WTC11 (cell line): ENCODE data around the gene GALK2.

ENCODE experiments used
- ATF1 ChIP-seq: sonication (generic); formaldehyde crosslinking; IDR thresholded peaks from 2 replicates; pipeline ENCODE4 v1.8.1; 2023; ENCODE audit warnings: mild to moderate bottlenecking, moderate library complexity, missing genetic modification reagents
- CREM ChIP-seq: sonication (generic); formaldehyde crosslinking; IDR thresholded peaks from 2 replicates; pipeline ENCODE4 v1.8.1; 2022; ENCODE audit warnings: mild to moderate bottlenecking, missing genetic modification reagents, moderate library complexity
- ESRRA ChIP-seq: sonication (generic); formaldehyde crosslinking; IDR thresholded peaks from 2 replicates; pipeline ENCODE4 v1.8.1; 2022; ENCODE audit warnings: mild to moderate bottlenecking, missing genetic modification reagents, borderline replicate concordance
- MXD4 ChIP-seq: fragments of 250-450 bp; sonication (Bioruptor Pico); IDR thresholded peaks from 2 replicates; pipeline ENCODE4 v1.8.0; 2021; ENCODE audit warnings: mild to moderate bottlenecking, moderate library complexity, borderline replicate concordance
- RELA ChIP-seq: sonication (generic); formaldehyde crosslinking; IDR thresholded peaks from 2 replicates; pipeline ENCODE4 v1.8.1; 2022; ENCODE audit warnings: missing genetic modification reagents, mild to moderate bottlenecking, borderline replicate concordance
- TF ChIP-seq, protein P1 (sequence below): fragments of 200-600 bp; IDR thresholded peaks from 2 replicates; pipeline ENCODE4 v1.8.0; 2022; ENCODE audit warnings: antibody characterized with exemption

DNA sequence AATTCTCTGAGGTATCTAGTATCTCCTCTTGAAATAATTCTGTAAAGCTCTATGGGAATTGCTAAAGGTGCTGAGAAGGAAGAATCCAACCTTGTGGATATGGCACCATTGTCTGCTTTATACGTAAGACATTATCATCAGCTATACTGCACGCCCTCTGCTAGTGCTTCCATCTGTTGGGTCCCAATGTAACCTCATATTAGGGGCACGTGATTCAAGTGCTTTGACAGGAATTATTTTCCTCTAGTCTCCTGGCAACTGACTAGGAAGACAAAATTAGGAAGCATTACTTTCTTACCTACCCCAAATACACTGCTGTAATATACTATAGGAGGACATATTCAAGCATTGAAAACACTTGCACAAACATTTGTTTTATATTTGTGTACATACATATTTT lies 38.6 kb upstream of the GALK2 start:
- TF ChIP-seq MXD4, result no peak
- TF ChIP-seq, protein P1, sequence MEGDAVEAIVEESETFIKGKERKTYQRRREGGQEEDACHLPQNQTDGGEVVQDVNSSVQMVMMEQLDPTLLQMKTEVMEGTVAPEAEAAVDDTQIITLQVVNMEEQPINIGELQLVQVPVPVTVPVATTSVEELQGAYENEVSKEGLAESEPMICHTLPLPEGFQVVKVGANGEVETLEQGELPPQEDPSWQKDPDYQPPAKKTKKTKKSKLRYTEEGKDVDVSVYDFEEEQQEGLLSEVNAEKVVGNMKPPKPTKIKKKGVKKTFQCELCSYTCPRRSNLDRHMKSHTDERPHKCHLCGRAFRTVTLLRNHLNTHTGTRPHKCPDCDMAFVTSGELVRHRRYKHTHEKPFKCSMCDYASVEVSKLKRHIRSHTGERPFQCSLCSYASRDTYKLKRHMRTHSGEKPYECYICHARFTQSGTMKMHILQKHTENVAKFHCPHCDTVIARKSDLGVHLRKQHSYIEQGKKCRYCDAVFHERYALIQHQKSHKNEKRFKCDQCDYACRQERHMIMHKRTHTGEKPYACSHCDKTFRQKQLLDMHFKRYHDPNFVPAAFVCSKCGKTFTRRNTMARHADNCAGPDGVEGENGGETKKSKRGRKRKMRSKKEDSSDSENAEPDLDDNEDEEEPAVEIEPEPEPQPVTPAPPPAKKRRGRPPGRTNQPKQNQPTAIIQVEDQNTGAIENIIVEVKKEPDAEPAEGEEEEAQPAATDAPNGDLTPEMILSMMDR, result no peak
- no peak for TF ChIP-seq ESRRA
- TF ChIP-seq ATF1 (CRISPR knock-in tag), result no peak
- TF ChIP-seq RELA, result no peak
- no peak for TF ChIP-seq CREM (CRISPR knock-in tag)
